ENCODE data around the gene ASB16. TPM values are rescaled to one million over a fixed set of nuclear protein-coding genes. Genes with fewer than 3 reads are reported as not detected.
A peak's percentile ranks its signal among the peaks of the same experiment; 100 is the strongest.

ASB16 gene, protein sequence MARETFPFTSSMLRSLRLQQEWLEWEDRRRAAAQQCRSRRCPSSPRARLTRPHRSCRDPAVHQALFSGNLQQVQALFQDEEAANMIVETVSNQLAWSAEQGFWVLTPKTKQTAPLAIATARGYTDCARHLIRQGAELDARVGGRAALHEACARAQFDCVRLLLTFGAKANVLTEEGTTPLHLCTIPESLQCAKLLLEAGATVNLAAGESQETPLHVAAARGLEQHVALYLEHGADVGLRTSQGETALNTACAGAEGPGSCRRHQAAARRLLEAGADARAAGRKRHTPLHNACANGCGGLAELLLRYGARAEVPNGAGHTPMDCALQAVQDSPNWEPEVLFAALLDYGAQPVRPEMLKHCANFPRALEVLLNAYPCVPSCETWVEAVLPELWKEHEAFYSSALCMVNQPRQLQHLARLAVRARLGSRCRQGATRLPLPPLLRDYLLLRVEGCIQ
- total RNA-seq: under 1 TPM; 0.14 TPM

DNA sequence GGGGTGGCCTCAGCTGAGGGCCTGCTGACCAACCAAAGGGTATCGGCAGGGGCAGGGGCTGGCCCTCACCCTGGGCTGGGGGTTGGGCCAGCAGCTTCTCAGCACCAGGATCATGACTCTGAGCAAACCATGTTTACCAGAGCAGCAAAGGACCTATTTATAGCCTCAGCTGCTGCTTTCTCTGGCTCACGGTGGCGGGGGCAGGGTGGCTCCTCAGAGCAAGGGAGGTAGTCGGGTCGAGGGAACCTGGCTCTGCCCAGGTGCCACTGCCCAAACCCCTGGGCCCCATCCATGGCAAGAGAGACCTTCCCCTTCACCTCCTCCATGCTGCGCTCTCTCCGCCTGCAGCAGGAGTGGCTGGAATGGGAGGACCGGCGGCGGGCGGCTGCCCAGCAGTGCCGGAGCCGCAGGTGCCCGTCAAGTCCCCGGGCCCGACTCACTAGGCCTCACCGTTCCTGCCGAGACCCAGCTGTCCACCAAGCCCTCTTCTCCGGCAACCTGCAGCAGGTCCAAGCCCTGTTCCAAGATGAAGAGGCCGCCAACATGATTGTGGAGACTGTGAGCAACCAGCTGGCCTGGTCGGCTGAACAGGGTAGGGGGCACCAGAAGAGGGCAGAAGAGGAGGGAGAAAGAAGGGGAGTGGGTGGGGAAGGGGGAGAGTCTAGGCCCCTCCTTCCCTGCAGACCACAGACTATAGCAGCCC lies at the start of gene ASB16:
Gene ASB16 (plus strand): TSS at position 206 of the 703 bp plus-strand sequence. CDS start 86 bp downstream, at position 292.
- H3K4me1 Mint-ChIP-seq: peaks cover 8% of the 10 kb centered on the region
- ATAC-seq (no peak), DNase-seq (no peak)
- ChIA-PET CTCF (no interaction called here), POLR2A (no interaction called here)
- H3K36me3 Mint-ChIP-seq (ENCODE audit: low read depth): peaks cover 3% of the 10 kb centered on the region
- H3K27ac Mint-ChIP-seq: no peak within 1 kb of the TSS
- no peaks in the 10 kb centered on the region for H3K27me3 Mint-ChIP-seq
- no peaks in the 10 kb centered on the region for H3K9me3 Mint-ChIP-seq (ENCODE audit: low read depth)
- no peak within 1 kb of the TSS for H3K4me3 Mint-ChIP-seq
- intact Hi-C loops (cut with DNase I, micrococcal nuclease): no loop called here

DNA sequence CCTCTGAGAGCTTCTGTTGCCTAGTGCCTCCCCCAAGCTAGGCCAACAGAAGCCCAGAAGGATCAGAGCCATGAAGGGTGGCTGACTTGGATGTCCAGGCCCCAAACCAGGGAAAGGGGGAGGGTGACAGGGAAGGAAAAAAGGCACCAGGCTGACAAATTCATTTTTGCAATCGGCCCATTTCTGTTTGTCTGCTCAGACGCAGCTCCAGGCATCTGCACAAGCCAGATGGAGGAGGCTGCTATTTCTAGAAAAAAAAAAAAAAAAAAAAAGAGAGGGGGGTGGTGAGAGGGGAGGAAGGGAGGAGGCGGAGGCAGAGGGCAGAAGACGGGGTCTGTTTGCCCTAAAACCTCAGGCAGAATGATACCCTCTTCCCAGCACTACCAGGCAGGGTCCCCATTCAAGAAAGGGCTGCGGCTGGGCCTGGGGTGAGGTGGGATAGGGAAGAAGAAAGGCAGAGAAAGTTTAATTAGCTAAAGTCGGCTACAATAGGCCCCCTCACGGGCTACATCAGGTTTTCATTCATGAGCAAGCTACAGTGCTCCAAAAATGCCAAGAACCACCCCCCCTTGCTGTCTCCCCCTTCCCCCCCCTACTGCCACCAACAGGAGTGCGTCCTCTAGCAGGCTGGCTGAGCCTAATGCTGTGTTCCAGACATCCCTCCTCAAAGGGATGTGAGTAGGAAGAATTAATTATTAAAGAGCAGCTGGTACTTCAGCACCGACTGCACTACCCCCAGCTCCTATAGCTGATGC lies 49.5 kb upstream of the ASB16 start:
- POLR2A ChIA-PET: interaction anchor here (1.3 kb wide), 1 partner anchor 17 kb away, joined by 5 read pairs; no protein-coding TSS in a partner anchor
- no peak overlapping the region for H3K27ac Mint-ChIP-seq
- peaks cover 22% of the 10 kb centered on the region for H3K4me1 Mint-ChIP-seq
- H3K27me3 Mint-ChIP-seq: no peaks in the 10 kb centered on the region
- no peak for DNase-seq
- H3K4me3 Mint-ChIP-seq: no peak overlapping the region
- H3K36me3 Mint-ChIP-seq (ENCODE audit: low read depth): no peaks in the 10 kb centered on the region
- intact Hi-C loops (cut with DNase I, micrococcal nuclease): loop anchor here (5.0 kb wide), 4 partner anchors 49 to 1444 kb away; partner anchors contain the start of genes G6PC3 (in 1 of the 2) and PLEKHH3 (in 1 of the 2)
- ATAC-seq: no peak
- CTCF ChIA-PET: interaction anchor here (0.6 to 1.4 kb wide), 2 partner anchors 17 to 568 kb away, joined by 3 to 4 read pairs; no protein-coding TSS in a partner anchor
- no peaks in the 10 kb centered on the region for H3K9me3 Mint-ChIP-seq (ENCODE audit: low read depth)

DNA sequence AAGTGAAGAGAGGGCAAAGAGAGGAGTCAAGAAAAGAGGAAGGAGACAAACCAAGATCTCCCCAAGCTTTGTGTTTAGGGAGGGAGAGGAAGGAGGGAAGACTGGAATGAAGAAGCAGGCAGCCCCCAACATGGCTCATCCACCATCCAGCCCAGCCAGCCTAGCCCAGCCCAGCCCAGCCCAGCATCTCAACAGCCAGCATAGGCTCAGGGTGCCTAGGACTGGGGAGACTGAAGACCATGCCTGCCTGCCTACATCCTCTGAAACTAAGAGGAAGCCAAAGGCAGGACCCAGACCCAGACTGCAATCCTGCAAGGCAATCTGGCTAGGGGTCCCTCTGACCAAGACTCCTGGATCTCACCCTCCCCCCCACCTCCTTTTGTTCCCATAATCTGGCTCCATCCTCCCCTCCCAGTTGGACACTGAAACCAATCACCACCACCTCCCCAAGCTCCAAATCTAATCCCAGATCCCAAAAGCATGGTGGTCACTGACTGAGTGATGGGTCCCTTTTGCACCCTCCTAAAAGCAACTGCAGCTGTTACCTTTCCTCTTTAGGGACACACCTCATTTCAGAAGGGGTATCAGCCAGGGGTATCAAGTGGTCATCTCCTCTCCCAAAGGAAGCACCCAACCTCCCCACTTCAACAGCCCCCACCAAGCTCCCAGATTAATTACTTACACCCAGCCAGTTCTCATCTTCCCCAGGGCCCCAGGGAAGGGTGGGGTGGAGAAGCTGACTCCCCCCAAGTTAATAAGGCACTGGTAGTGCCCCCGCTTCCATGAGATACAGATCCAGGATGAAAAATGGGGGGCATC lies 48.3 kb upstream of the ASB16 start:
- no peak overlapping the region for H3K27ac Mint-ChIP-seq
- peak overlapping the region; percentile 87 for H3K4me3 Mint-ChIP-seq
- ChIA-PET POLR2A (interaction anchor here (1.3 to 1.8 kb wide), 2 partner anchors 16 to 64 kb away, joined by 5 to 8 read pairs; partner anchors contain the start of gene TMUB2), CTCF (interaction anchor here (0.8 to 2.0 kb wide), 8 partner anchors 13 to 239 kb away, joined by 3 to 11 read pairs (median 4); no protein-coding TSS in a partner anchor)
- no peaks in the 10 kb centered on the region for H3K36me3 Mint-ChIP-seq (ENCODE audit: low read depth)
- intact Hi-C loops (cut with DNase I, micrococcal nuclease): loop anchor here (2.0 to 5.0 kb wide), 5 partner anchors 50 to 1445 kb away; partner anchors contain the start of genes G6PC3 (in 1 of the 2), PLEKHH3 (in 1 of the 2) and TMUB2 (in 1 of the 2)
- no peaks in the 10 kb centered on the region for H3K27me3 Mint-ChIP-seq
- H3K4me1 Mint-ChIP-seq: peaks cover 22% of the 10 kb centered on the region
- H3K9me3 Mint-ChIP-seq (ENCODE audit: low read depth): no peaks in the 10 kb centered on the region
- no peak for ATAC-seq
- no peak for DNase-seq

DNA sequence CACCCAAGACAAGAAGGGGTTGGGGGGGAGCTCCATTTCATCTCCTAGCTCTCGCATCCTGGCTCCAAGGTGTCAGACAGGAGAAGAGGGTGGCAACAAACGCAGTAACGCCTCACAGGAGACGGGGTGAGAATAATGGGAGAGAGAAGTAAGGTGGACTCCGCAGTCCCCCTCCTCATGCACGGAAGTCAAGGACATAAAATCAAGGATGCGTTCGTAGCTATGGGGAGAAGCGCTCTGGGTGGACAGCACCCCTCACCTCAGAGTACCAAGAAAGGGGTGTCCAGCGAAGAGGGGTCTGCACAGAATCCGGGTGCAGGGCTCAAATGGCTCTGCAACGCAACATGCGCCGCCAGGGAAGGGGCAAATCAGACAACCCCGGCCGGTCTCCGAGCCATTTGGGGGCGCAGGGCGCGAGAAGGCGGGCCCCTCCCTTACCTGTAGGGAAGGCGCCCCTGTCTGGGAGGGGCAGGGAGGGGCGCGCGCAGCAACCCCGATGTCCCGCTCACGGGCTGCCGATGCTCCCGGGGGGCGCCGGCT lies 47.6 kb upstream of the ASB16 start:
- H3K4me1 Mint-ChIP-seq: peaks cover 22% of the 10 kb centered on the region
- peak overlapping the region; percentile 62 for H3K27ac Mint-ChIP-seq
- intact Hi-C loops (cut with DNase I, micrococcal nuclease): loop anchor here (1.0 to 5.0 kb wide), 13 partner anchors 18 to 1446 kb away; partner anchors contain the start of genes G6PC3 (in 2 of the 2), TMUB2 (in 2 of the 2), HROB (in 1 of the 2) and LSM12 (in 1 of the 2)
- H3K27me3 Mint-ChIP-seq: no peaks in the 10 kb centered on the region
- ATAC-seq (no peak), DNase-seq (peak; percentile 25)
- no peaks in the 10 kb centered on the region for H3K36me3 Mint-ChIP-seq (ENCODE audit: low read depth)
- ChIA-PET CTCF (interaction anchor here (0.6 to 2.0 kb wide), 24 partner anchors 7 to 239 kb away, joined by 3 to 11 read pairs (median 4); partner anchors contain the start of genes MPP2 and TMUB2), POLR2A (interaction anchor here (0.6 to 1.8 kb wide), 9 partner anchors 11 to 240 kb away, joined by 3 to 13 read pairs (median 3); partner anchors contain the start of genes G6PC3 and TMUB2)
- H3K4me3 Mint-ChIP-seq: peak overlapping the region; percentile 87
- H3K9me3 Mint-ChIP-seq (ENCODE audit: low read depth): no peaks in the 10 kb centered on the region

DNA sequence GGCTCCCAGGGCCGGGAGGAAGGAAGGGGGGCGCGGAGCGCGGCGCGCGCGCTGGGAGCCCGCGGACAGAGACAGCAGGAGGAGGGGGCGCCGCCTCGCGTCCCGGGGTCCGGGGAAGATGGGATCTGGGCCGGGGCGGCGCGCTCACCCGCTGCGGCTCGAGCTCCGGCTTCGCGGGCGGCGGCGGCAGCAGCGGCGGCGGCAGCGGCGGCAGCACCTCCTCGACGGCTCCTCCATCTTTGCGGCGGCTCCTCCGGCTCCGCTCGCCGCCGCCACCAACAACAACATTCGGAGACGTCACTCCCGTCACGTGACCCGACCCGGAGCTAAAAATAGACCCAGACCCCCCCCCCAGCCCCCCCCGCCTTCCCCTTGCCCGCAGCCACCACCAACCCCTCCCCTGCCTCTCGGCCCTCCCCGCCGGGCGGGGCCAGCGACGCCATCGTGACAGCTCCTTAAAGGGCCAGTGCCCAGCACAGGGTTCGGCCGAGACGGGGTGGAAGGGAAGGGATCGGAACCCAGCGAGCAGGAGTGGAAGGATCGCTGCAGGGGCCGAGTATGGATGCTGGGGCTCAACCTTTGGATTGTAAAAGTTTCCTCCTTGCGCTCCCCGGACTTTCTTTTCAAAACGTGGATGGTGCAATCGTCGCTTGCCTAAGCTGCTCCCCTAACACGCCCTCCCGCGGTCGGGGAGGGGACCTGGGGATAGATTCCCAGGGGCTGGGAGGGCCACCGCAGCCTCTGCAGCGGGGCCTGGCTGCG lies 47.0 kb upstream of the ASB16 start, which contains the start of gene HDAC5:
Gene HDAC5 (minus strand): TSS at position 286 of the 762 bp plus-strand sequence. CDS start 6,126 bp downstream, outside the sequence.
- peak; percentile 98 for DNase-seq
- Mint-ChIP-seq H3K27me3 (no peaks in the 10 kb centered on the region), H3K9me3 (ENCODE audit: low read depth) (no peaks in the 10 kb centered on the region), H3K4me3 (peak within 1 kb of the TSS; percentile 87), H3K36me3 (ENCODE audit: low read depth) (no peaks in the 10 kb centered on the region), H3K4me1 (peaks cover 22% of the 10 kb centered on the region), H3K27ac (peak within 1 kb of the TSS; percentile 97)
- ATAC-seq: peak; percentile 97
- intact Hi-C loops (cut with DNase I, micrococcal nuclease): loop anchor here (1.0 to 5.0 kb wide), 13 partner anchors 18 to 1446 kb away; partner anchors contain the start of genes G6PC3 (in 2 of the 2), HROB (in 2 of the 2), TMUB2 (in 2 of the 2) and LSM12 (in 1 of the 2)
- CTCF ChIA-PET: interaction anchor here (0.6 to 2.0 kb wide), 27 partner anchors 8 to 238 kb away, joined by 3 to 11 read pairs (median 4); partner anchors contain the start of genes G6PC3, MPP2 and TMUB2
- POLR2A ChIA-PET: interaction anchor here (0.6 to 1.8 kb wide), 10 partner anchors 11 to 240 kb away, joined by 3 to 13 read pairs (median 3); partner anchors contain the start of genes G6PC3 and TMUB2

DNA sequence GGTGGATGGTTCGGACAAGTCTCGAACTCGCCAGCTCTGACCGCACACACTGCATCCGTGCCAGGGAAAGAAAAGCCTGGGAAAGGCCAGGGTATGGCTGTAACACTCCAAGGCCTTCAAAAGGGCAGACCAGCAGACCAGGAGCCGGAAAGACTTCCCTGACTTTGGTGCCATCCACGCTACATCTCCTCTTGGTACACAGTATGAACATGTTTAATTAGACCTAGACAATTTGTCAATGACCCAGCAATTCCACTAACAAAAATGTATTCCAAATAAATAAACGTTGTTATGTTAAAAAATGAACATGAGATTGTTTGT lies 46.4 kb upstream of the ASB16 start:
- ChIA-PET POLR2A (interaction anchor here (0.6 to 1.8 kb wide), 7 partner anchors 12 to 67 kb away, joined by 3 to 13 read pairs (median 4); partner anchors contain the start of gene TMUB2), CTCF (interaction anchor here (0.6 to 2.0 kb wide), 18 partner anchors 8 to 237 kb away, joined by 3 to 6 read pairs (median 3); partner anchors contain the start of genes G6PC3 and MPP2)
- Mint-ChIP-seq H3K27ac (peak overlapping the region; percentile 97), H3K4me3 (peak overlapping the region; percentile 87), H3K36me3 (ENCODE audit: low read depth) (no peaks in the 10 kb centered on the region), H3K4me1 (peaks cover 20% of the 10 kb centered on the region), H3K27me3 (no peaks in the 10 kb centered on the region), H3K9me3 (ENCODE audit: low read depth) (no peaks in the 10 kb centered on the region)
- DNase-seq (no peak), ATAC-seq (peak; percentile 3)
- intact Hi-C loops (cut with DNase I, micrococcal nuclease): loop anchor here (1.0 to 5.0 kb wide), 5 partner anchors 17 to 1447 kb away; partner anchors contain the start of genes G6PC3 (in 1 of the 2), HROB (in 1 of the 2) and PLEKHH3 (in 1 of the 2)

DNA sequence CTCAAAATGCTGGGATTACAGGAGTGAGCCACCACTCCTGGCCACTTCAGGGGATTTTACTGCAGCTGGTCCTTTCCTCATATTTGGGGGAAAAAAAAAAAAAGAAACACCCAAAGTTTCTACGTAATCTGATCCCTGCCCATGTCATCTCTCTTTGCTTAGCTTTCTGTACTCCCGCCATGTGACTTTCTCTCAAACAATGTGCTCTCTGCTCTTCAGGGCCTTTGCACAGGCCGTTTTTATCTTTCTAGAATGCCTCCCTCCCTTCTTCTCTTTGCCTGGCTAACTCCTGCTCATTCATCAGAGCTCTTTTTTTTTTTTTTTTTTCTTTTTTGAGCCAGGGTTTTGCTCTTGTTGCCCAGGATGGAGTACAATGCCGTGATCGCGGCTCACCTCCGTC lies 42.1 kb upstream of the ASB16 start:
- Mint-ChIP-seq H3K36me3 (ENCODE audit: low read depth) (no peaks in the 10 kb centered on the region), H3K4me3 (no peak overlapping the region), H3K27me3 (no peaks in the 10 kb centered on the region), H3K9me3 (ENCODE audit: low read depth) (no peaks in the 10 kb centered on the region), H3K27ac (no peak overlapping the region), H3K4me1 (peaks cover 5% of the 10 kb centered on the region)
- ATAC-seq (no peak), DNase-seq (no peak)
- POLR2A ChIA-PET: no interaction called here
- intact Hi-C loops (cut with DNase I, micrococcal nuclease): no loop called here
- CTCF ChIA-PET: interaction anchor here (0.6 to 1.0 kb wide), 5 partner anchors 11 to 234 kb away, joined by 3 to 6 read pairs (median 3); no protein-coding TSS in a partner anchor

DNA sequence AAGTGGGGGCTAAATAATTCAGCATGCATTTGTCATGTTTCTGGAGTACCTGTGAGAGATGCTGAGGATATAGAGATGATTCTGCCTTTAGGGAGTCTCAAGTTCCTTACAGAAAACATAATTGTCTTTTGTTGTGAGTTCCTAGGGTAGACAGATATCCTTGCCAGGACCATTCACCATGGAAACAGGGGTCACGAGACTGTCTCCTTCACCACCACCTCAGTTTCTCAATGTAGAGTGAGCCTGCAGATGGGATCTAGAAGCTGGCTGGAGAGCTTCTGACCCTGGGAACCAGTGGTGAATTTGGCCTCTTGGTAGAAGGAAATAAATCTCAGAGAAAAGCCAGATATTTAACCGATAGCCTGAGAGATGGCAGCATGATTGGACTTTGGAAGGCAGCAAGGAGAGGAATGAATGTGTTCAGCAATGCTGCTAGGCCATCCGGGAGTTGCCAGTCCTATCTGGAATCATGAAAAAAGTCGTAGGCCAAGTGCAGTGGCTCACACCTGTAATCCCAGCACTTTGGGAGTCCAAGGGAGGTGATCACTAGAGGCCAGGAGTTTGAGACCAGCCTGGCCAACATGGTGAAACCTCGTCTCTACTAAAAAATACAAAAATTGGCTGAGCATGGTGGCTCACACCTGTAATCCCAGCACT lies 39.7 kb upstream of the ASB16 start:
- no peak overlapping the region for H3K4me3 Mint-ChIP-seq
- no peaks in the 10 kb centered on the region for H3K4me1 Mint-ChIP-seq
- intact Hi-C loops (cut with DNase I, micrococcal nuclease): no loop called here
- H3K27me3 Mint-ChIP-seq: no peaks in the 10 kb centered on the region
- CTCF ChIA-PET: interaction anchor here (1.4 kb wide), 1 partner anchor 15 kb away, joined by 3 read pairs; no protein-coding TSS in a partner anchor
- no peaks in the 10 kb centered on the region for H3K9me3 Mint-ChIP-seq (ENCODE audit: low read depth)
- POLR2A ChIA-PET: interaction anchor here (0.7 kb wide), 1 partner anchor 11 kb away, joined by 8 read pairs; no protein-coding TSS in a partner anchor
- H3K36me3 Mint-ChIP-seq (ENCODE audit: low read depth): no peaks in the 10 kb centered on the region
- H3K27ac Mint-ChIP-seq: no peak overlapping the region
- DNase-seq (no peak), ATAC-seq (no peak)

All from activated CD4-positive, alpha-beta T cell treated with anti-CD3 and anti-CD28 coated beads for 36 hours (primary cell).